ENCODE measurements around the gene ADAMTS17.
"Not testable (repeated sequence)": the region's sequence is repeated elsewhere in the genome, so short reads cannot be mapped to it uniquely, and the experiment has no call there.

Gene ADAMTS17

DNA sequence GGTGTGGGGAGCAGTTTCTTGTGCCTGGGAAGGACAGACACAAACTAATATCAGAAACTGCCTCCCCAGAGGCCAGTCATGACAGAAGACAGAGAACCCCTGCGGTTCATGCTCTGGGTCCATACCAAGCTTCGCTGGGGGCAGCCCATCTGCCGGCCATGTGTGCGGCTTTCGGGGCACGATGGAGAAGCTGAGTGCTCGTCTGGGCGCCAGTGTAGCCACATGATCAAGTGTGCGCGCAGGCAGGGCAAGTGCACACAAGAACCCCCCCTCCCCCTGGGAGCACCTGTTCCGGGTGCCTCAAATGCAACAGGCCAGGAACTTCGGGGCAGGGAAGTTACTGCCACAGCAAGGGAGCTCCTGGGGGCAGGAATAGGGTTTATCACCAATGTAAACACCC lies 1.8 kb downstream of the ADAMTS17 start:
- in situ Hi-C loops (cut with HindIII; ENCODE audit: low sequenced_read_pairs) = no loop called here

DNA sequence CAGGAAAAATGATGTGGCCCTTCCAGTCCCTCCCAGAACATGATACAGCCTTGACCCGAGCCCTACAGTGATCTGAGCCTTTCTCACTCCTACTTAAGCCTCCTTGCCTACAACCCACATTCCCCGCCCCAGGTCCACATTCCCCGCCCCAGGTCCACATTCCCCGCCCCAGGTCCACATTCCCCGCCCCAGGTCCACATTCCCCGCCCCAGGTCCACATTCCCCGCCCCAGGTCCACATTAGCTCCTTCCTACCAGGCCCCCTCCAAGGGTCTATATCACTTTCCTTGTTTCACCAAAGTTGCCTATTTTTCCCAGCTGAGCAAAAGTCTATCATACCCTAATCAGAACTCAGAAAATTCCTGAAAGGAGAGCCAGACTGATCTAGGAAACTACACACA lies 2.3 kb downstream of the ADAMTS17 start:
- in situ Hi-C loops (cut with HindIII; ENCODE audit: low sequenced_read_pairs) = not testable (repeated sequence)

DNA sequence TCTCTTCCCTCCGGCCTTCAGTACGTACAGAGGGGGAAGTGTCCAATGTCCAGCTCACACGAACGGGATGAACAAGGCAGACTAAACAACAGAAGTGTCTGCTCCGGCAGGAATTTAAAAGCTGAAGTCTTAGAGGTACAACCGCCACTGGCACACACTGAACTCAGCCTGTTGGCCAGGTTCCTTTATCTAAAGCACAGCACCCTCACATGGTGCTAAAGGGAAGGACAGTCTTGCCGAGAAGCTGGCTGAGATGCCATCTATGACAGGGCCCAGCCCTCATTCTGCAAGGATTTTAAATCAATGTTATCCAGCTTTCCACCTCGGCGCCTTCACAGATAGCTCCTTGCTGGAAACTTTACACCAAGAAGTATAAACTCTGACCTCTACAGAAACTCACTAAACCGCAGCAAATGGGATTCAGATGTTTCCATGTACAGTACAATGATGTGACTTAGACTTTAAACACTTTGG lies 2.8 kb downstream of the ADAMTS17 start:
- in situ Hi-C loops (cut with HindIII; ENCODE audit: low sequenced_read_pairs) = no loop called here

DNA sequence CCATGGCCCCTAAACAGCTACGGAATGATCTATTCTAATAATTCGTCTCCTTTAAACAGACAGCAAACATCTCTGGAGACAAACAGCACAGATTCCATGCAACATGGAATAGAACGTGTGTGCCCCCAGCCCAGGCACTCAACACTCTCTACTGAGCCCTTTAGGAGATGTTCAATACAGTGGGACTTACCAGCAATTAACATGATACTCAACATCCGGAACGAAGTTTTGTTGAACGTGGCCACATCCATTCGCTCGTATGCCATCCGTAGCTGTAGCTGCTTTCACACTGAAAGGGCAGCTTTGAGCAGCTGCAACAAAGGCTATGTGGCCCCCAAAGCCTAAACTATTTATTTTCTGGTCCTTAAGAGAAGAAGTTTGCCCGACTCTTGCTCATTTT lies 3.5 kb downstream of the ADAMTS17 start:
- in situ Hi-C loops (cut with HindIII; ENCODE audit: low sequenced_read_pairs) = no loop called here

DNA sequence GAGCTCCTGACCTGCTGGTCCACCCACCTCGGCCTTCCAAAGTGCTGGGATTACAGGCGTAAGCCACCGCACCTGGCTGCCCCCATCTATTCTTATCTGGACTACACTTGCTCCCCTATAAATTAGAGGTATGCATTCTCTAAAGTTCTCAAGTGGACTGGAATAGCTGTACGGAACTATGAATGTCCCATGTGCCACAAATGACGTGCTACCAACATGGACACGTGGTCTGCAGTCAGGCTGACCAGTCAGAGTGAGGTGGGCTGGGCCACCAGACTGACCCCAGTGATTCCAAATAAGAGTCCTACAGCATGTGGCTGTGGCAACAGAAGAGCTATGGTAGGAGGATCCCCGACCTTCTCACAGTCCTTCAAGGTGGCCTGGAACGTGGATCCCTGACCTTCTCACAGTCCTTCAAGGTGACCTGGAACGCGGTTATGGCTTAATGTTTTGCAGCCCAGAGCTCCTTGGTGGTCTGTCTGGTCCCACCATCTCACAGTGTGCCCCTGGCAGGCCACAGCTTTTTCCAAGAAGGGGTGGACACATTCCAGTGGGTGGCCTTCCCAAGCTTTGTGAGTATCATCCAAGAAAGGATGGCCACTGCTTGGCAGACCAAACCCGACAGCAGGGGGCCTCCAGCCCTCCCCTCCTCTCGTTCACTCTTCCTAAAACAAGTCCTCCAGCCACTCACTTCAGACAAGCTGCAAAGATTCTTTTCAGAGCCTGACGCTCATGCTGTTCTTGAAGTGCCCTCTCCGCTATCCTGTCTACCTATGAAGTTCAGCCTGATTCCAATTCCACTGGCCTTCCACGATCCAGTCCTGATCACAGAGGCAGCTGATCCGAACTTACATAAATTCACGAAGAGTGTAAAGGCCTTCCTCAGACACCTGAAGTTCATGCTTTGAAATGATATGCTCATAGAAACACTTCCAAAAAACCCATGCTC lies 4.4 kb downstream of the ADAMTS17 start:
- in situ Hi-C loops (cut with HindIII; ENCODE audit: low sequenced_read_pairs) = no loop called here

DNA sequence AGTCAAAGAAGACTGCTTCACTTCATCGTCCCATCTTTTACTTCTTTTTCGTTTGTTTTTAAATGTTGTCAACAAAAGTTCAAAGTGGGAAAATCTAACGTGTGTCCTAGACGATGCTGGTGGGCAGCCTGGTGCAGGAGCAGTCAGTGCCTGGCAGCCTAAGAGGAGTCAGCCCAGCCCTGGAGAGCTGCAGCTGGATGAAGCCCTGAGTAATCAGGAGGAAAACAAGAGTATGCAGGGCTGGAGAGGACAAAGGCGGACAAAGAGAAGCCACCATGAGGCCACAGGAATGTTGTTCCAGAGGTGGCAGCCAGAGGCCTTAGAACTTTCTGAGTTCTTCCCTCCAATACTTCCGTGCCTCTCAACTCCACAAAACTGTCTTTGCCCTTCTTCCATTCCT lies 5.7 kb downstream of the ADAMTS17 start:
- in situ Hi-C loops (cut with HindIII; ENCODE audit: low sequenced_read_pairs) = no loop called here

DNA sequence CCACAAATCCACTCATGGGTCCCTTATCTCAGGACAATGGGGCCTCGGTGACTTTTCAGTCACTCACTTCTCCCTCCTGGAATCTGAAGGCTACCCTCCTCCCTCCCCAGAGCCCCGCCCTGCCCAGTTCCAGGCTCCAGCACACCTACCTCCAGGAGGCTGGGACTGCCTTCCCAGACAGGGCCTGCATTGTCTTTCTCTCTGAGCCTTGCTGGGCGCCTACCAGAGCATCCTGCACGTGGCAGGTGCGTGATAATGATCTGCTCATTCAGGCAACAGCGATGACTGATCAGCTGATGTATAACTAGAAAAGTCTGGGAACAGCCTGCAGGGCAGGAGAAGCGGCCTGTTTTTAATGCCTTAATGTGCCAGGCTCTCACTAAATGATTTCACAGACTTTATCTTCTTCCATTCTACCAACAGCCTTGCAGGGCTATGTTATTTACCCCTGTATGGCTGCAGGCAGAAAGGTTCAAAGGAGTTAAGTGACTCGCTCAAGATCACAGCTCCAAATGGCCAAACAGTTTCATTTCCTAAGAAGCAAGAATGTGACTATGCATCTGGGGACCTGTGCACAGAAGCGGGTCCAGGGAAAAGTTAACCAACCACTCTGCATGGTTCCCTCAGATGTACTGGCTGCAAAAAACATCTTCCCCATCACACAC lies 6.3 kb downstream of the ADAMTS17 start:
- in situ Hi-C loops (cut with HindIII; ENCODE audit: low sequenced_read_pairs) = no loop called here

DNA sequence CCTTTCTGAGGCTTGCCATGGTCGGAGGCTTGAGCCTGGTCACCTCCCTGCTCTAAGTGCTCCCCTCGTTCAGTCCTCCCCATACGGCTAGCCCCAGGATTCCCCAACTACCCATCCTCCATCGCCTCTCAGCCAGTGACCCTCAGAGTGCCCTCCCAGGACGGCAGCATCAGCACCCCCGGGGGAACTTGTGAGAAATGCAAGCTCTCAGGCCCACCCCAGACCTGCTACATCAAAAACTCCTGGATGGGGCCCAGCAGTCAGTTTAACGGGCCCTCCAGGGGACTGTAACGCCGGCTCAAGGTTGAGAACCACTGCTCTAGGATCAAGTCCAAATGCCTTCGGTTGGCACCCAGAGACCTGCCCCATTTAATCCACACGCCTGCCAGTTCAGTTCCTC lies 6.9 kb downstream of the ADAMTS17 start:
- in situ Hi-C loops (cut with HindIII; ENCODE audit: low sequenced_read_pairs) = no loop called here

DNA sequence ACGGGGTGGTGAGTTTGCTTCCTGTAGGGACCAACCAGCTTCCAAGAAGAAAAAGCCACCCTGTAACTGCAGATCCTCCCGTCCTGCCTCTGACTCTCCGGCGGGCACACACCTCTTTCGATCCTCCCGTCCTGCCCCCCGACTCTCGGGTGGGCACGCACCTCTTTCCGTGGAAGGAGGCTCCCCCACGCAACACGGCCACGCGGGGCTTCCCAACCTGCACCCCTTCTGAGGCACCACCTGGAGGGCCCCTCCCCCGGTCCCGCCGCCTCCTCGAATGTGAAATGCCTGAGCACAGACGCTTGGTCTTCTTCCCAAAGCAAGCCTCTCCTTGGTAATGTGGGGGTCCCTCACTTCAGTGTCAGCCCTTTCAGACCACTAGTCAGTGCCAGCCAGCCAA lies 7.3 kb downstream of the ADAMTS17 start:
- in situ Hi-C loops (cut with HindIII; ENCODE audit: low sequenced_read_pairs) = no loop called here

DNA sequence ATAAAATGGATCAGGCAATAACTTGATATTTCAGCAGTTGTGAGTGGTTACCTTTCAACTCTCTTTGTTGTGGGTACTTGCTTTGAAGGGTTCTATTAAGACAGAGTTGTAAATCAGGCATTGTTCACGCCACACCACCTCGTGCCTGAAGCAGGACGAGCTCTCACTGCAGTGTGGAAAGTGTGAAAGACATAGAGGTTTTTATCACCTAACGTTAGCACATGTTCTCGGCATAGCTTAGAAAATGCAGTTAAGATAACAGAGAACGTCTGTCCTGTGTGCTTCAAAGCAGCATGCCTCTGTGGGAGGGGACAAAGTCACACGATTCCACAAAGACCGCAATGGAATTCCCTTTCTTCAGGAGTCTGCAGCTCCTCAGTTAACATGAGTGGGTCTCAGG lies 7.8 kb downstream of the ADAMTS17 start:
- in situ Hi-C loops (cut with HindIII; ENCODE audit: low sequenced_read_pairs) = no loop called here

DNA sequence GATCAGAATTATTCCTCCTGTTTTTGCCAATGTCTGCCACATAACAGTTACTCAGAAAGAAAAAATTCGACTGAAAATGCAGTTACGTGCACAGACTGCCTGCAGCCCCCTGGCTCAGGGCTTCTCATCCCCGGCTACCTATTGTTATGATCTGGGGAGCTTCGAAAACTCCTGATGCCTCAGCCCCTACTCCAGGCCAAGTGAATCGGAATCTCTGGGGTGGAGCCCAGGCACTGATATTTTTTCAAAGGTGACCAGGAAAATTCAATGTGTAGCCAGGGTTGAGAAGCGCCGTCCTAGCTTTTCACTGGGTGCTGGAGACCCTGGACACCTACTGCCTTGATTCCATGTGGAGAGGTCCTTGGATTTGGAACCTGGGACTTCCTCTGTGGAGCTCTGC lies 8.5 kb downstream of the ADAMTS17 start:
- in situ Hi-C loops (cut with HindIII; ENCODE audit: low sequenced_read_pairs) = no loop called here

DNA sequence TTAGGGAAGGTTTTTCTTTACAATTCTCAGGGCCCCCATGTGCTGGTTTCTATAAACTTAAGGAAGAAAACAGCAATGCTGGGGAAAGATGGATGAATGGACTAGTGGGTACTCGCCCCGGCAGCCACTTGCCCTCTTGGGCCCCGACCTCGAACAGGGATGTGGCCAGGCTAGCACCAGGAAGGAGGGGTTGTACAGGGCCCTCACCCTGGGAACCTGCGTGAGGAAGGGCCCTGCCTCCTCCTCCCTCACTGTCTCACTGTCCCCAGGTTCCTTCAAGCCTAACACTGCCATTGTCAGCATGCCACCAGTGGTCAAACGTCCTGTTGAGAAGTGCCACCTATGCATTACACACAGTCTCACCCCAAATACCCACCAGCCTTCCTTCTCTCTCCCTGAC lies 9.1 kb downstream of the ADAMTS17 start:
- in situ Hi-C loops (cut with HindIII; ENCODE audit: low sequenced_read_pairs) = no loop called here

DNA sequence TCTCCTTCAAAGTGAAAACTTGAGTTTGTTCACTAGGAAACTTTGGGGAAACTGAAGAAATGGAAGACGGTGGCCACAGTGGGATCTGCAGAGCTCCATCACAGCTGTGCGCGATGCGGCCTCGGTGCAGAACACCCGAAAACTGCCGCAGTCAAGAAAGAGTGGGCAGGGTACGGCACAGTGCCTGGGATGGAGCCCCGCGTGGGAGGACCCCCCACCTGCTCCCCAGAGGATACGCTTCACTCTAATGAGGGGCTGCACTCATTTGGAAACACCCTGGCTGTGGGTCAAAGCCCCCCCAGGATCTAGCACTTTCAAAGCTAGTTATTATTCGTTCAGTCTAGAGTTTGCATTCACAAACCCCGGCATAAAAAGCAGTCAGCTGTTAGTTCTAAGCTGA lies 9.5 kb downstream of the ADAMTS17 start:
- in situ Hi-C loops (cut with HindIII; ENCODE audit: low sequenced_read_pairs) = no loop called here

DNA sequence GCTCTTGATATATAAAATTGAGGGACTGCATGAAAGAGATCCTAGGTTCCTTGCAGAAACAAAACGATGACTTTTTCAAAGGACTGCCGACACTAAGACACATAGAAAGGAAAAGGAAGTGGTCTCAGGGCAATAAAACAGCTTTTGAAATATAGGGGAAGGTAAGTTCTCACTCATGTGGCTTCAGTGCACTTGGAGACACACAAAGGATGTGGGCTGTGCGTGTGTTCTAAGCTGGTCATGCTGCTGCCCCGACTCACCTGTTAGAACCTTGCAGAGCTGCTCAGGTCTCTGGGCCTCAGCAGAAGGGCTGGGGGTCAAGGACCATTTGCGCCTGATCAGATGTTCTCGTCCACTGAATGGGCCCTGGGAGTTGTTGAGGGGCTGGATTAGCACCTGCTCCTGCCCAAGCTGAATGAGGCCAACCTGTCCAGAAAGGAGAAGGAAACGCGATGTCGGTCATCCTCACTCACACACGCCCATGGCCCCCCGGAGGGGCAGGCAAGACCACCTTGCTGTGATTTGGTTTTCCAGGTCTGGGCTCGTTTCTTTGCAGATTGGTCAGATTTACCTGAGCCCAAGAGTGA lies 11.1 kb downstream of the ADAMTS17 start:
- in situ Hi-C loops (cut with HindIII; ENCODE audit: low sequenced_read_pairs) = no loop called here

DNA sequence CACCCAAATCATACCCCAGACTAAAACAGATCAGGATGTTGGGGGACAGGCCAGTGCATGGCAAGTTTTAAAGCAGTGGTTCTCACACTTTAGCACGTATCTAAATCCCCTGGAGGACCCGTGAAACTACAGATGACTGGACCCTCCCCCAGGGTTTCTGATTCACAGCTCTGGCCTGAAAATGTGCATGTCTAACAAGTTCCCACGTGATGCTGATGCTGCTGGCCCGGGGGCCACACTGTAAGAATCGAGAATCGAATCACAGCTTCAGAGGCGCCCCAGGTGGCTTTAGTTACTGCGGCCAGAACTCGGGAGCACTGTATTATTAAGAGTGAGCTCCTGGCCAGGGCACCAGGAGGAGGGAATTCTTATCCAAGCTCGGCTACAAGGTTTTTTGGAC lies 11.6 kb downstream of the ADAMTS17 start:
- in situ Hi-C loops (cut with HindIII; ENCODE audit: low sequenced_read_pairs) = no loop called here

DNA sequence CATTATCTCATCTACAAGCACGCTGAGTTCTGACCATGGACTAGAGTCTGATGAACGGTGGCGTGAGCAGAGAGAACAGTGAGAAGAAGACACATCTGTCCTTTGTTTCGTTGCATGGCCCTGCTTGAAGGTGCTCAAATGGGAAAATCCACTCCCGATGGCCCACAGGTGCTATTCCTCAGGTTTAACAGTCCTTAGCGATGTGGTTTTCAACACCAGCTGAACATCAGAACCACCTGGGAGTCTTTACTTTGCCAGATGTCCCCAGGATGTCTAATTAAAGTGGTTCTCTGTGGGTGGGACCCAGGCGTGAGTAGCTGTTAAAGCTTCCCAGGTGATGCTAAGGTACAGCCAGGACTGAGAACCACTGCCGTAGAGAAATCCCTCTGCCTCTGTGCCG lies 13.0 kb downstream of the ADAMTS17 start:
- in situ Hi-C loops (cut with HindIII; ENCODE audit: low sequenced_read_pairs) = loop anchor here (10.0 kb wide), 1 partner anchor 76 kb away; no protein-coding TSS in a partner anchor

DNA sequence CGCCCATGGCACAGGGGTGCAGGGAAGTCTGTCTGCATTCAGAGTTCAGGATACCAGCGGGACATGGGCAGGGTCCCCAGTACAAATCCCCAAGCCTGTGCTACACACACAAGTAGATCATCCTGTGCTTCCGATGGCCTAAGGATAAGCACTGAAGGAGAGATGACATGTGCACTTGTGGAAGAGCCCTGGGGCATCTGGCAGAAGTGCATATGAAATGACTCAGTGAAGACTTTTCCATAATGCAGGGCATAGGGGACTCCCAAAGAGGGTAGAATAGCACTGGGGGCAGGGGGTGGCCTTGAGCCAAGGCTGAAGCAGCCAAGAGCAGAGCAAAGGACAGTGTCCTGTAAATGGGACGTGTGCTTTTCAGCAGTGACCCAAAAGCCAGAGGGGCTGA lies 22.9 kb downstream of the ADAMTS17 start:
- in situ Hi-C loops (cut with HindIII; ENCODE audit: low sequenced_read_pairs) = no loop called here

DNA sequence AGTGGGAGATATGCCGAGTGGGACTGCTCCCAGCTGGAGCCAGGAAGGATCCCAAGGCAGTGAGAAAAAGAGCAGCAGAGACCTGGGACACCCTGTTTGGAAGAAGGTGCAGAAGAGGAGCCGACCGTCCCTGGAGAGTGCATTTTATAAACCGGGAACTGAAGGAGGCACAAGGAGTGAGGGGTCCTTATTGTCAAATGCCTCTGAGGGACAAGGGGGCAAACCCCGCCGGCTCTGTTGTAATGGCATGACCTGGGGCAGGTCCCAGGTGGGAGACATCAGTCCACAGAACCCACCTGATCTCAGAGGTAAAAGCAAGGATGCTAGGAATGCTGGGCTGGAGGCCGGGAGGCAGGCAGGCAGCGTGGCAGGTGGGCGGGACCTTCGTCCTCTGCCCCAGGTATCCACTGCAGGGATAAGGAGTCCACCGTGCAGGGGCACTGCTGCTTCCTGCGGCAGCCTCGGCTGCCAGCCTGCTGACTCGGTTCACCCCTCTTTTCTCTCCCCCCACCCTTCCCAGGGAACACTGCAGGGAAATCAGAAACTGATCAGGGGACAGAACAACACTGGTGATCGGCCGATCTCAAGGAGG lies 26.9 kb downstream of the ADAMTS17 start:
- in situ Hi-C loops (cut with HindIII; ENCODE audit: low sequenced_read_pairs) = no loop called here

DNA sequence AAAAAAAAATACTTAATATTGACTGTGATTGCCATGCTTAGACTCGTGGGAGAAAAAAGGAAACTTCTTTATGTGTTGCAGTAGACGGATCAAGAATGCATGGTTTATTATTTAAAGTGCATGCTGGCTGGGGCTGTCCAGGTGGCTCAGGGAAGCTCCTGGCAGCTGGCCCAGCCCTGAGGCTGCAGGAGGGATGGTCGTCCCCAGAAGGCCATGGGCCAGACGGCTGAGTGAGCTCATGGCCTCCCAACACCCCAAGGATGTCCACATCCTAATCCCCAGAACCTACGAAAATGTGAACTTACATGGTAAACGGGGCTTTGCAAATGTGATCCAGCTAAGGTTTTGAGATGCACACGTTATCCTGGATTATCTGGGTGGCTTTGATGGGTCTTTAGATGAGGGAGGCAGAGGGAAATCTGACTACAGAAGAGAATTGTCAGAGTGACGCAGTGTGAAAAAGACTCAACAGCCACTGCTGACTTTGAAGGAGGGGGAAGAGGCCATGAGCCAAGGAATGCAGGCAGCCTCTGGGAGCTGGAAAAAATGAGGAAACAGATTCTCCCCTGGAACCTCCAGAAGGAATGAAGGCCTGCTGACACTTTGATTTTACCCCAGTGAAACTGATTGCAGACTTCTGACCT lies 29.8 kb downstream of the ADAMTS17 start:
- in situ Hi-C loops (cut with HindIII; ENCODE audit: low sequenced_read_pairs) = no loop called here

DNA sequence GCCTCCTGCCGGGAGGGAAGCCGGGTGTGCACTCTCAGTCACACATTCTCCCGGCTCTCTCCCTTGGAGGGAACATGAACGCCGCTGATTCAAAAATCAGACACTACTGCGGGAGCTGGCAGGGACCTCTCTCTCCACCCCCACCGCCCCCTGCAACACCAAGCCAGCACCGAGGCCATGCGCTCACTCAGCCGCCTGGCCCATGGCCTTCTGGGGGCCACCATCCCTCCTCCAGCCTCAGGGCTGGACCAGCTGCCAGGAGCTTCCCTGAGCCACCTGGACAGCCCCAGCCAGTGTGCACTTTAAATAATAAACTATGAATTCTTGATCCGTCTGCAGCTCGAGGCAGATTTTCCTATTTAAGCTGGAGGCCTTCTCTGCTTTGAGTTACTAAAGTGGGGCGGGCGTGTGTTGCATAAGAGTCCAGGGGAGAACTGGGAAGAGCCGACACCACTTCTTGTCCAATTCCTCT lies 30.6 kb downstream of the ADAMTS17 start:
- in situ Hi-C loops (cut with HindIII; ENCODE audit: low sequenced_read_pairs) = no loop called here
